K562 (cell line): ENCODE results near the gene COQ10B. TPM values are rescaled to one million over a fixed set of nuclear protein-coding genes. Genes with fewer than 3 reads are reported as not detected.

Source experiments
- ASH1L ChIP-seq: fragments of 450-650 bp; IDR thresholded peaks from 2 replicates; pipeline ENCODE4 v1.6.1; 2018; ENCODE audit warnings: borderline replicate concordance, mild to moderate bottlenecking, low read depth; ENCODE audit not compliant: partially characterized antibody
- ATF4 ChIP-seq: fragments of 450-650 bp; formaldehyde crosslinking; IDR thresholded peaks from 2 replicates; pipeline ENCODE4 v1.4.0; 2022; ENCODE audit warnings: mild to moderate bottlenecking, moderate library complexity
- HDAC3 ChIP-seq: fragments of 450-650 bp; IDR thresholded peaks from 2 replicates; pipeline ENCODE4 v1.6.1; 2018; ENCODE audit warnings: borderline replicate concordance, mild to moderate bottlenecking, moderate library complexity; ENCODE audit not compliant: partially characterized antibody
- ILK ChIP-seq: fragments of 450-650 bp; IDR thresholded peaks from 2 replicates; pipeline ENCODE4 v1.6.1; 2016; ENCODE audit warnings: missing genetic modification characterization, low read depth, mild to moderate bottlenecking, missing compliant biosample characterization, moderate library complexity, borderline replicate concordance
- JUND ChIP-seq, 2 experiments: IDR thresholded peaks; 2 replicates in 1 of 2; 3 replicates in 1 of 2; pipeline ENCODE4 v1.6.1; 2011; ENCODE audit warnings: borderline replicate concordance in 2 of 2, low read depth in 2 of 2, low read length in 2 of 2, improper control_type of control experiment in 1 of 2, missing biosample characterization in 1 of 2, missing genetic modification characterization in 1 of 2, missing genetic modification reagents in 1 of 2
- MAFK ChIP-seq: IDR thresholded peaks from 2 replicates; pipeline ENCODE4 v1.6.1; 2011; ENCODE audit warnings: low read length, improper control_type of control experiment
- PCBP1 ChIP-seq: fragments of 200-400 bp; formaldehyde crosslinking; IDR thresholded peaks from 2 replicates; pipeline ENCODE4 v1.6.1; 2018; ENCODE audit warnings: mild to moderate bottlenecking, low read depth, low read length; ENCODE audit not compliant: poor library complexity, severe bottlenecking
- SMAD4 ChIP-seq: fragments of 250-450 bp; sonication (Bioruptor Pico); conservative IDR thresholded peaks from 2 replicates; pipeline ENCODE4 v1.8.0; 2021; ENCODE audit warnings: inconsistent platforms, mild to moderate bottlenecking, moderate library complexity
- polyA plus RNA-seq, 8 experiments: library from polyadenylated mRNA; depleted of rRNA in 4 of 8; stranded (reverse) in 5 of 8; unstranded in 3 of 8; fragments of >200 nt; fragmentation: Nextera tagmentation in 2 of 8; fragmentation: Illumina TruSeq in 1 of 8; extraction: Ambion mirVana in 2 of 8; extraction: Trizol in 1 of 8; gene quantifications; 2 replicates each; pipeline versions ENCODE4 v1.2.1 to v1.2.3, GENCODE V29; 2011 to 2014; ENCODE audit warnings: inconsistent platforms in 1 of 8, missing spikeins in 1 of 8
- total RNA-seq, 7 experiments: library from RNA; depleted of rRNA in 6 of 7; stranded (reverse); fragments of >200 nt in 6 of 7; fragmentation: Illumina TruSeq in 2 of 7; extraction: Trizol in 2 of 7; gene quantifications; 2 replicates each; pipeline versions ENCODE4 v1.2.1 to v1.2.3, GENCODE V29; 2011 to 2021; ENCODE audit warnings: low replicate concordance in 1 of 7
- TF ChIP-seq, protein P1 (sequence below), 2 experiments: fragments of 450-650 bp in 1 of 2; sonication (generic) in 1 of 2; formaldehyde crosslinking in 1 of 2; IDR thresholded peaks; 2 replicates each; pipeline versions ENCODE4 v1.7.1 to v1.9.0; 2016 to 2022; ENCODE audit warnings: inconsistent platforms in 1 of 2, mild to moderate bottlenecking in 1 of 2, missing genetic modification reagents in 1 of 2
- TF ChIP-seq, protein P2 (sequence below): fragments of 450-650 bp; formaldehyde crosslinking; IDR thresholded peaks from 2 replicates; pipeline ENCODE4 v1.4.0; 2020; ENCODE audit warnings: mild to moderate bottlenecking, mixed read lengths
- TF ChIP-seq, protein P3 (sequence below): sonication (generic); formaldehyde crosslinking; IDR thresholded peaks from 2 replicates; pipeline ENCODE4 v1.8.1; 2023; ENCODE audit warnings: mild to moderate bottlenecking, missing genetic modification reagents, moderate library complexity

COQ10B gene
- total and polyA plus RNA-seq, 9 of the 15 experiments (the other 6 are each of a cell fraction or from before 2014, with no cell fraction given): 3.1 to 13.1 (median 7.7) TPM

GRCh38 chr2:197499594-197500502 is 46.5 kb downstream of the COQ10B start, which contains the start of the genes HSPD1 and HSPE1 (continued):
- peak; percentile 66 for TF ChIP-seq JUND (IDR thresholded peaks at IDR 0.05; ENCODE audit: borderline replicate concordance, low read depth, low read length)
- TF ChIP-seq JUND (tag; IDR thresholded peaks at IDR 0.05; ENCODE audit: borderline replicate concordance, low read depth, low read length): no peak; the same call in 2 of the 3 replicates
- peak; percentile 88 for TF ChIP-seq PCBP1
- TF ChIP-seq ATF4: no peak
- no peak for TF ChIP-seq MAFK
- peak; percentile 73 for TF ChIP-seq SMAD4
- TF ChIP-seq ILK (tag): no peak
- TF ChIP-seq, protein P1, sequence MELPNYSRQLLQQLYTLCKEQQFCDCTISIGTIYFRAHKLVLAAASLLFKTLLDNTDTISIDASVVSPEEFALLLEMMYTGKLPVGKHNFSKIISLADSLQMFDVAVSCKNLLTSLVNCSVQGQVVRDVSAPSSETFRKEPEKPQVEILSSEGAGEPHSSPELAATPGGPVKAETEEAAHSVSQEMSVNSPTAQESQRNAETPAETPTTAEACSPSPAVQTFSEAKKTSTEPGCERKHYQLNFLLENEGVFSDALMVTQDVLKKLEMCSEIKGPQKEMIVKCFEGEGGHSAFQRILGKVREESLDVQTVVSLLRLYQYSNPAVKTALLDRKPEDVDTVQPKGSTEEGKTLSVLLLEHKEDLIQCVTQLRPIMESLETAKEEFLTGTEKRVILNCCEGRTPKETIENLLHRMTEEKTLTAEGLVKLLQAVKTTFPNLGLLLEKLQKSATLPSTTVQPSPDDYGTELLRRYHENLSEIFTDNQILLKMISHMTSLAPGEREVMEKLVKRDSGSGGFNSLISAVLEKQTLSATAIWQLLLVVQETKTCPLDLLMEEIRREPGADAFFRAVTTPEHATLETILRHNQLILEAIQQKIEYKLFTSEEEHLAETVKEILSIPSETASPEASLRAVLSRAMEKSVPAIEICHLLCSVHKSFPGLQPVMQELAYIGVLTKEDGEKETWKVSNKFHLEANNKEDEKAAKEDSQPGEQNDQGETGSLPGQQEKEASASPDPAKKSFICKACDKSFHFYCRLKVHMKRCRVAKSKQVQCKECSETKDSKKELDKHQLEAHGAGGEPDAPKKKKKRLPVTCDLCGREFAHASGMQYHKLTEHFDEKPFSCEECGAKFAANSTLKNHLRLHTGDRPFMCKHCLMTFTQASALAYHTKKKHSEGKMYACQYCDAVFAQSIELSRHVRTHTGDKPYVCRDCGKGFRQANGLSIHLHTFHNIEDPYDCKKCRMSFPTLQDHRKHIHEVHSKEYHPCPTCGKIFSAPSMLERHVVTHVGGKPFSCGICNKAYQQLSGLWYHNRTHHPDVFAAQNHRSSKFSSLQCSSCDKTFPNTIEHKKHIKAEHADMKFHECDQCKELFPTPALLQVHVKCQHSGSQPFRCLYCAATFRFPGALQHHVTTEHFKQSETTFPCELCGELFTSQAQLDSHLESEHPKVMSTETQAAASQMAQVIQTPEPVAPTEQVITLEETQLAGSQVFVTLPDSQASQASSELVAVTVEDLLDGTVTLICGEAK (IDR thresholded peaks at IDR 0.05): peak; percentile 88
- TF ChIP-seq, protein P1 (CRISPR knock-in tag; IDR thresholded peaks at IDR 0.05): no peak
- no peak for TF ChIP-seq ASH1L
- TF ChIP-seq, protein P2, sequence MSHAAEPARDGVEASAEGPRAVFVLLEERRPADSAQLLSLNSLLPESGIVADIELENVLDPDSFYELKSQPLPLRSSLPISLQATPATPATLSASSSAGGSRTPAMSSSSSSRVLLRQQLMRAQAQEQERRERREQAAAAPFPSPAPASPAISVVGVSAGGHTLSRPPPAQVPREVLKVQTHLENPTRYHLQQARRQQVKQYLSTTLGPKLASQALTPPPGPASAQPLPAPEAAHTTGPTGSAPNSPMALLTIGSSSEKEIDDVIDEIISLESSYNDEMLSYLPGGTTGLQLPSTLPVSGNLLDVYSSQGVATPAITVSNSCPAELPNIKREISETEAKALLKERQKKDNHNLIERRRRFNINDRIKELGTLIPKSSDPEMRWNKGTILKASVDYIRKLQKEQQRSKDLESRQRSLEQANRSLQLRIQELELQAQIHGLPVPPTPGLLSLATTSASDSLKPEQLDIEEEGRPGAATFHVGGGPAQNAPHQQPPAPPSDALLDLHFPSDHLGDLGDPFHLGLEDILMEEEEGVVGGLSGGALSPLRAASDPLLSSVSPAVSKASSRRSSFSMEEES (CRISPR knock-in tag): no peak
- peak; percentile 12 for TF ChIP-seq HDAC3
- TF ChIP-seq, protein P3, sequence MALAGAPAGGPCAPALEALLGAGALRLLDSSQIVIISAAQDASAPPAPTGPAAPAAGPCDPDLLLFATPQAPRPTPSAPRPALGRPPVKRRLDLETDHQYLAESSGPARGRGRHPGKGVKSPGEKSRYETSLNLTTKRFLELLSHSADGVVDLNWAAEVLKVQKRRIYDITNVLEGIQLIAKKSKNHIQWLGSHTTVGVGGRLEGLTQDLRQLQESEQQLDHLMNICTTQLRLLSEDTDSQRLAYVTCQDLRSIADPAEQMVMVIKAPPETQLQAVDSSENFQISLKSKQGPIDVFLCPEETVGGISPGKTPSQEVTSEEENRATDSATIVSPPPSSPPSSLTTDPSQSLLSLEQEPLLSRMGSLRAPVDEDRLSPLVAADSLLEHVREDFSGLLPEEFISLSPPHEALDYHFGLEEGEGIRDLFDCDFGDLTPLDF (CRISPR knock-in tag): peak; percentile 81
